Activated naive CD4-positive, alpha-beta T cell treated with anti-CD3 and anti-CD28 coated beads, Interleukin-2, amount 50 U/mL, for 24 hours (primary cell): ENCODE results near the gene RPL13A.
"Not testable (repeated sequence)": the region's sequence is repeated elsewhere in the genome, so short reads cannot be mapped to it uniquely, and the experiment has no call there.

ENCODE experiments used
- H3K27ac Mint-ChIP-seq: one replicate; pipeline ENCODE4 v1.8.0; 2021; ENCODE audit warnings: mild to moderate bottlenecking, mixed read lengths
- H3K27me3 Mint-ChIP-seq: one replicate; pipeline ENCODE4 v1.8.0; 2021; ENCODE audit warnings: mixed read lengths
- H3K36me3 Mint-ChIP-seq: one replicate; pipeline ENCODE4 v1.8.0; 2021; ENCODE audit warnings: mixed read lengths
- H3K4me1 Mint-ChIP-seq: one replicate; pipeline ENCODE4 v1.8.0; 2021; ENCODE audit warnings: mixed read lengths
- H3K4me3 Mint-ChIP-seq: one replicate; pipeline ENCODE4 v1.8.0; 2021; ENCODE audit warnings: mild to moderate bottlenecking, mixed read lengths
- H3K9me3 Mint-ChIP-seq: one replicate; pipeline ENCODE4 v1.8.0; 2021; ENCODE audit warnings: mixed read lengths

Gene RPL13A

GRCh38 chr19:49451430-49452181 lies 35.8 kb upstream of the RPL13A start, which contains the start of gene PIH1D1:
Gene PIH1D1 (minus strand): TSS chr19:49451814. CDS start chr19:49451574, 240 bp downstream.
- H3K36me3 Mint-ChIP-seq = peaks cover 4% of the 10 kb centered on the region
- H3K4me3 Mint-ChIP-seq = peak within 1 kb of the TSS; percentile 94

DNA sequence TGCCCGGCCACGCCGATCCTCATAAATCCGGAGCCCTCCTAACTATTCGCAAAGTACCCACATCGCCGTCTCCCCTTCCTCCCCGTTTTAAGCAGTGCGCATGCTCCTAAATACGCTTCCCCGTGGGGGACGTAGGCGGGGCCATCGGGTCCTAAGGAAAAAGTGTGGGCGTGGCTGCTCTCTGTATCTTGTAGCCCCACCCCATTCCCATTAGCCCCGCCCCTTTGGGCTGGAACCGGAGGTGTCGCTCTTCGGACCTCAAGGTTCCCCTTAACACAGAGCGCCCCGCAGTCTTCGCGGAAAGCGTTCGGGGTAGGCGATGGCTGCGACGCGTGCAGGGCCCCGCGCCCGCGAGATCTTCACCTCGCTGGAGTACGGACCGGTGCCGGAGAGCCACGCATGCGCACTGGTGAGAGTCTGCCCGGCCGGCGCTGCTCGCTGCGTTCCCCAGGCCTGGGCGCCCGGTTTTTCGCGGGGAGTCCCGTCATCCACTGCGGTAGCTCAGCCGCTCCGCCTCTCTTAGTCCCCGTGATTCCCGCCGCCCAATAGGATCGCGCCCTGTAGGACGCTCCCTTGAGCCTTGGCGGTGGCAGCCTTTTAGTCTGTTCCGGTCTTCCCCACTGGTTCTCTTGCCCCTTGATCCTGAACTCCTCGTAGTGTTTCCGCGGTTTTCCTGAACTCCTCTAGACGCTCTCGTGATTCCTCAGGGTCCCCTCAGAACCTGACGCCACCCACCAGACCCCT lies 34.2 kb upstream of the RPL13A start, which contains the start of gene ALDH16A1:
Gene ALDH16A1 (plus strand): TSS at position 213 of the 744 bp plus-strand sequence. CDS start 107 bp downstream, at position 320.
- H3K36me3 Mint-ChIP-seq = peaks cover 7% of the 10 kb centered on the region
- no peaks in the 10 kb centered on the region for H3K27me3 Mint-ChIP-seq
- H3K4me1 Mint-ChIP-seq = peaks cover 54% of the 10 kb centered on the region
- H3K9me3 Mint-ChIP-seq = no peaks in the 10 kb centered on the region
- peak within 1 kb of the TSS; percentile 94 for H3K4me3 Mint-ChIP-seq
- peak within 1 kb of the TSS; percentile 100 for H3K27ac Mint-ChIP-seq

More at GRCh38 chr19:49451430-49452181, 35.8 kb upstream of the RPL13A start, which contains the start of gene PIH1D1:
- Mint-ChIP-seq H3K4me1 (peaks cover 52% of the 10 kb centered on the region), H3K27ac (peak within 1 kb of the TSS; percentile 100), H3K9me3 (no peaks in the 10 kb centered on the region), H3K27me3 (no peaks in the 10 kb centered on the region)

DNA sequence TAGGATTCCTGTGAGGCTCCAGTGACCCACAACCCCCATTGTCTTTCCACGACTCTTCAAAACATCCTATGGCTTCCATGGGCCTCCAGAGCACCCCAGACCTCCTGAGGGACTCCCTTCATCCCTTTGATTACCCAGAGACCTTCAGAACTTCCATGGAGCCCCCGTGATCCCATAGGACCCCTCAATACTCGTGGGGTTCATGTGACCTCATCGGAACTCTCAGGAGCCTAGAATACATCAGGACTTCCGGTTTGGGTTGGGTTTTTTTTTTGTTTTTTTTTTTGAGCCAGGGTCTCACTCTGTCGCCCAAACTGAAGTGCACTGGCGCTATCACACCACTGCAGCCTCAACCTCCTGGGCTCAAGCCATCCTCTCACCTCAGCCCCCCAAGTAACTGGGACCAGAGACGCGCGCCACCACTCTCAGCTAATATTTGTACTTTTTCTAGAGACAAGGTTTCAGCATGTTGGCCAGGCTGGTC lies 33.6 kb upstream of the RPL13A start:
- peaks cover 48% of the 10 kb centered on the region for H3K4me1 Mint-ChIP-seq
- peak overlapping the region; percentile 100 for H3K27ac Mint-ChIP-seq
- H3K36me3 Mint-ChIP-seq = peaks cover 4% of the 10 kb centered on the region
- peak overlapping the region; percentile 94 for H3K4me3 Mint-ChIP-seq
- H3K9me3 Mint-ChIP-seq = no peaks in the 10 kb centered on the region
- no peaks in the 10 kb centered on the region for H3K27me3 Mint-ChIP-seq

DNA sequence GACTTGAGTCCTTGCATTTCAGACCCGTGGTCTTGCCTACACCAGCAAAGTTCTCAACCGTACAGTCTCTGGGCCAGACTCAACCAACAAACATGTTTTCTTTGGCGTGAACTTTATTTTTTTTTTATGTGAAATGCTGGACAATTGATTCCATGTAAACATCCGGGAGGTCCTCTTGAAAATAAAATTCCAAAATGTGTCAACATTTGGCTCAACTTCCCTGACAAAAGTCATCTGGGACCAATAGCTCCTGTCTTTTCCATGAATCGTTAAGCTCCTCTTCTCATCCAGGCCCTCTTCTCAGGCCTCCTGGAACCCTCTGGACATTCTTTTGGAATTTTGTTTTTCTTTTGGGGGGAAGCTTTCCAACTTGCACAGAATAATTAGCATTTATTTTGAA lies 31.6 kb upstream of the RPL13A start:
- H3K4me1 Mint-ChIP-seq = peaks cover 30% of the 10 kb centered on the region
- H3K4me3 Mint-ChIP-seq = peak overlapping the region; percentile 8
- H3K9me3 Mint-ChIP-seq = no peaks in the 10 kb centered on the region
- peaks cover 2% of the 10 kb centered on the region for H3K36me3 Mint-ChIP-seq
- H3K27me3 Mint-ChIP-seq = no peaks in the 10 kb centered on the region
- no peak overlapping the region for H3K27ac Mint-ChIP-seq

DNA sequence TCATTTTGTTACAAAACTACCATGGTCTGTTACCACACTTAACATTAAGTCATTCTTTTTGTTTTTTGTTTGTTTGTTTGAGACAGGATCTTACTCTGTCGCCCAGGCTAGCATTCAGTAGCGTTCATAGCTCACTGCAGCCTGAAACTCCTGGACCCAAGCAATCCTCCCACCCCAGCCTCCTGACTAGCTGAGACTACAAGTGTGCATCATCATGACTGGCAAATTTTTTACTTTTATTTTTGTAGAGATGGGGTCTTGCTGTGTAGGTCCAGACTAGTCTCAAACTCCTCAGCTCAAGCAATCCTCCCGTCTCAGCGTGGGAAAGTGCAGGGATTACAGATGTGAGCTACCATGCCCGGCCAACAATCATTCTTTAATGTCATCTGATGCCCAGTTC lies 31.1 kb upstream of the RPL13A start:
- no peak overlapping the region for H3K27ac Mint-ChIP-seq
- peaks cover 27% of the 10 kb centered on the region for H3K4me1 Mint-ChIP-seq
- H3K9me3 Mint-ChIP-seq = no peaks in the 10 kb centered on the region
- no peaks in the 10 kb centered on the region for H3K27me3 Mint-ChIP-seq
- no peak overlapping the region for H3K4me3 Mint-ChIP-seq
- H3K36me3 Mint-ChIP-seq = peaks cover 2% of the 10 kb centered on the region

GRCh38 chr19:49458567-49458903 lies 28.9 kb upstream of the RPL13A start:
- Mint-ChIP-seq H3K9me3 (no peaks in the 10 kb centered on the region), H3K4me3 (no peak overlapping the region), H3K27ac (no peak overlapping the region), H3K36me3 (peaks cover 2% of the 10 kb centered on the region), H3K4me1 (peaks cover 11% of the 10 kb centered on the region), H3K27me3 (no peaks in the 10 kb centered on the region)

DNA sequence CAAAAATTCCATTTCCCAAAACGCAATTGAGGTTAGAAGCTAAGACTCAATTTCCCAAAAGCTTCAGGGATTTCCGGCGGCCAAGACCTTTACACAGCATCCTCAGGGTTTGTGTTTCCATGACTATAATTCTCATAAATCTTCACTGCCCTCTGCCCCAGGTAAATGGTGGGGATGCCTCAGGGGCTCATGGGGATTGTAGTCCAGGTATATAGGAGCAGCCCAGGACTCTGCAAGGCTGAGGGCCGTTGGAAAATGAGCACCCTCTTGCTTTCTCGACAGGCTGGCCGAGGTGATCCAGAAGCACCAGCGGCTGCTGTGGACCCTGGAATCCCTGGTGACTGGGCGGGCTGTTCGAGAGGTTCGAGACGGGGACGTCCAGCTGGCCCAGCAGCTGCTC lies 28.0 kb upstream of the RPL13A start:
- H3K4me3 Mint-ChIP-seq = no peak overlapping the region
- H3K36me3 Mint-ChIP-seq = peaks cover 4% of the 10 kb centered on the region
- H3K9me3 Mint-ChIP-seq = no peaks in the 10 kb centered on the region
- no peak overlapping the region for H3K27ac Mint-ChIP-seq
- peaks cover 7% of the 10 kb centered on the region for H3K4me1 Mint-ChIP-seq
- no peaks in the 10 kb centered on the region for H3K27me3 Mint-ChIP-seq

DNA sequence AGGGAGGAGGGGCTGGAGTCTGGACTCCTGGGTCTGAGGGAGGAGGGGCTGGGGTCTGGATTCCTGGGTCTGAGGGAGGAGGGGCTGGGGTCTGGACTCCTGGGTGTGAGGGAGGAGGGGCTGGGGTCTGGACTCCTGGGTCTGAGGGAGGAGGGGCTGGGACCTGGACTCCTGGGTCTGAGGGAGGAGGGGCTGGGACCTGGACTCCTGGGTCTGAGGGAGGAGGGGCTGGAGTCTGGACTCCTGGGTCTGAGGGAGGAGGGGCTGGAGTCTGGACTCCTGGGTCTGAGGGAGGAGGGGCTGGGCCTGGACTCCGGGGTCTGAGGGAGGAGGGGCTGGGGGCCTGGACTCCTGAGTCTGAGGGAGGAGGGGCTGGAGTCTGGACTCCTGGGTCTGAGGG lies 26.3 kb upstream of the RPL13A start:
- not testable (repeated sequence) for H3K36me3 Mint-ChIP-seq

DNA sequence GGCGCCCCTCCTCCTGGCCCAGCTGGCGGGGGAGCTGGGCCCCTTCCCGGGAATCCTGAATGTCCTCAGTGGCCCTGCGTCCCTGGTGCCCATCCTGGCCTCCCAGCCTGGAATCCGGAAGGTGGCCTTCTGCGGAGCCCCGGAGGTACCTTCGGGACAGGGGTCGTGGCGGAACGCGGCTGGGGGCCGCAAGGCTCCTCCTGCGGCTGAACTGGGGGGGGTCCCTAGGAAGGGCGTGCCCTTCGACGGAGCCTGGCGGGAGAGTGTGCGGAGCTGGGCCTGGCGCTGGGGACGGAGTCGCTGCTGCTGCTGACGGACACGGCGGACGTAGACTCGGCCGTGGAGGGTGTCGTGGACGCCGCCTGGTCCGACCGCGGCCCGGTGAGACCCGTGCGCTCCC lies 25.8 kb upstream of the RPL13A start:
- no peak overlapping the region for H3K4me3 Mint-ChIP-seq

More for the DNA sequence above, 26.3 kb upstream of the RPL13A start:
- not testable (repeated sequence) for H3K4me1 Mint-ChIP-seq, H3K27ac Mint-ChIP-seq, H3K4me3 Mint-ChIP-seq, H3K9me3 Mint-ChIP-seq, H3K27me3 Mint-ChIP-seq

DNA sequence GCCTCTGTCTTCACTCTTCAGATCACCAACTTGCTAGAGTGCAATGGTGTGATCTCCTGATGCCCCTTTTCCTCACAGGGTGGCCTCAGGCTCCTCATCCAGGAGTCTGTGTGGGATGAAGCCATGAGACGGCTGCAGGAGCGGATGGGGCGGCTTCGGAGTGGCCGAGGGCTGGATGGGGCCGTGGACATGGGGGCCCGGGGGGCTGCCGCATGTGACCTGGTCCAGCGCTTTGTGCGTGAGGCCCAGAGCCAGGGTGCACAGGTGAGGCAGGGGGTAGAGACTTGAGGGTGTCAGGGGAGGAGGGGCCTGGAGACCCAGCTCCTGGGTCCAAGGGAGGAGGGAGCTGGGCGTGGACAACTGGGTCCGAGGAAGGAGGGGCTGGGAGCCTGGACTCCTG lies 24.9 kb upstream of the RPL13A start:
- H3K9me3 Mint-ChIP-seq = no peaks in the 10 kb centered on the region
- H3K27me3 Mint-ChIP-seq = no peaks in the 10 kb centered on the region
- H3K4me1 Mint-ChIP-seq = no peaks in the 10 kb centered on the region
- peaks cover 1% of the 10 kb centered on the region for H3K36me3 Mint-ChIP-seq
- no peak overlapping the region for H3K4me3 Mint-ChIP-seq
- no peak overlapping the region for H3K27ac Mint-ChIP-seq

More for the DNA sequence above, 25.8 kb upstream of the RPL13A start:
- H3K36me3 Mint-ChIP-seq = peaks cover 4% of the 10 kb centered on the region
- no peaks in the 10 kb centered on the region for H3K27me3 Mint-ChIP-seq
- H3K9me3 Mint-ChIP-seq = no peaks in the 10 kb centered on the region
- peaks cover 4% of the 10 kb centered on the region for H3K4me1 Mint-ChIP-seq
- H3K27ac Mint-ChIP-seq = no peak overlapping the region

- Mint-ChIP-seq H3K27ac (no peak overlapping the region), H3K4me3 (no peak overlapping the region), H3K9me3 (no peaks in the 10 kb centered on the region), H3K4me1 (peaks cover 8% of the 10 kb centered on the region), H3K36me3 (peaks cover 1% of the 10 kb centered on the region), H3K27me3 (no peaks in the 10 kb centered on the region)
These were observed 23.3 kb upstream of the RPL13A start for GRCh38 chr19:49463960-49464740.

GRCh38 chr19:49465371-49465770 lies 22.0 kb upstream of the RPL13A start:
- Mint-ChIP-seq H3K27me3 (no peaks in the 10 kb centered on the region), H3K36me3 (peaks cover 1% of the 10 kb centered on the region)

DNA sequence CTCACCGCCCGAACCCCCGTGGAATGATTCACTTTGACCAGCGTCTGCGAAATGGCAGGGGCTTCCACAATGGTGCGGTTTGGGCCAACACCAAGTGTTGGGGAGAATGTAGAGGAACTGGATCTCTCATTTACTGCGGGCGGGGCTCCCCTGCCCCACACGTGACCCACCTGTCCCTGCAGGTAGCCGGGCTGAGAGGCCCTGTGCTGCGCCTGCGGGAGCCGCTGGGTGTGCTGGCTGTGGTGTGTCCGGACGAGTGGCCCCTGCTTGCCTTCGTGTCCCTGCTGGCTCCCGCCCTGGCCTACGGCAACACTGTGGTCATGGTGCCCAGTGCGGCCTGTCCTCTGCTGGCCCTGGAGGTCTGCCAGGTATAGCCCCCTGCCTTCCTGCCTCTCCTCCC lies 19.2 kb upstream of the RPL13A start:
- H3K9me3 Mint-ChIP-seq = no peaks in the 10 kb centered on the region
- H3K27me3 Mint-ChIP-seq = no peaks in the 10 kb centered on the region
- peaks cover 39% of the 10 kb centered on the region for H3K4me1 Mint-ChIP-seq
- peaks cover 1% of the 10 kb centered on the region for H3K36me3 Mint-ChIP-seq
- no peak overlapping the region for H3K4me3 Mint-ChIP-seq
- H3K27ac Mint-ChIP-seq = no peak overlapping the region

More at GRCh38 chr19:49465371-49465770, 22.0 kb upstream of the RPL13A start:
- Mint-ChIP-seq H3K9me3 (no peaks in the 10 kb centered on the region), H3K27ac (peak overlapping the region; percentile 41), H3K4me3 (no peak overlapping the region), H3K4me1 (peaks cover 18% of the 10 kb centered on the region)

DNA sequence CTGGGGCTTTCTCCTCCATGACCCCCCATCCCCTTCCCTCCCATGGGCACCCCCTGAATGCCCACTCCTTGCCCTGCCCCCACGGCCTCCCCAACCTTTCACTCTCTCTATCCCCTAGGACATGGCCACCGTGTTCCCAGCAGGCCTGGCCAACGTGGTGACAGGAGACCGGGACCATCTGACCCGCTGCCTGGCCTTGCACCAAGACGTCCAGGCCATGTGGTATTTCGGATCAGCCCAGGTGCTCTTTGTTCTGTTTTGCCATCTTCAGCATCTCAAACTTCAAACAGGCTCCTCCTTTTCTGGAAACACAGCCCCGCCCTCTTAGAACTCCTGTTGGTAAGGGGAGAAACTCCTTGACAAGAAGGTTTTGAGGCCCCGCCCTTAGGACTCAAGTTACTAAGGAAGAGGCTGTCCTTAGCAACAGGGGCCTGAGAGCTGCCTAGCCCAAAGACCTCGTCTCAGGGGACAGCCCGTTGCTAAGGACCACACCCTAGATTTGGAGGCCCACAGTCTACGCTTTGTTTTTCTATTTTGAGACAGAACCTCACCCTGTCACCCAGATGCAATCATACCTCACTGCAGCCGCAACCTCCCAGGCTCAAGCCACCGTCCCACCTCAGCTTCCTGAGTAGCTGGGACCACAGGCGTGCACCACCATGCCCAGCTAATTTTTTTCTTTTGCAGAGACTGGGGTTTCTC lies 18.5 kb upstream of the RPL13A start:
- H3K4me1 Mint-ChIP-seq = peaks cover 45% of the 10 kb centered on the region
- peaks cover 1% of the 10 kb centered on the region for H3K36me3 Mint-ChIP-seq
- H3K27me3 Mint-ChIP-seq = no peaks in the 10 kb centered on the region
- peak overlapping the region; percentile 80 for H3K27ac Mint-ChIP-seq
- no peaks in the 10 kb centered on the region for H3K9me3 Mint-ChIP-seq
- H3K4me3 Mint-ChIP-seq = peak overlapping the region; percentile 71
